Thyroid gland (tissue), 4 donors: ENCODE results near the gene WWTR1.

ENCODE experiments used
- CTCF ChIP-seq, 6 experiments: fragments of 200-600 bp in 3 of 6; fragments of 450-650 bp in 3 of 6; sonication (generic) in 3 of 6; IDR thresholded peaks; one replicate each; pipeline ENCODE4 v1.5.1; 2016 to 2019; ENCODE audit warnings: antibody characterized with exemption in 6 of 6, mild to moderate bottlenecking in 2 of 6, inconsistent platforms in 1 of 6, moderate library complexity in 1 of 6
- POLR2A ChIP-seq, 2 donors: fragments of 450-650 bp; IDR thresholded peaks; one replicate each; pipeline ENCODE4 v1.6.1; 2017; ENCODE audit warnings: antibody characterized with exemption in 2 of 2, mild to moderate bottlenecking in 2 of 2, moderate library complexity in 1 of 2

- no peak for TF ChIP-seq CTCF (IDR thresholded peaks at IDR 0.05)
- TF ChIP-seq POLR2A (IDR thresholded peaks at IDR 0.05), result no peak
Measured at GRCh38 chr3:149632225-149632624, 25.6 kb downstream of the WWTR1 start.
